GM21423 (cell line): ENCODE results near the gene TRPM2.

ENCODE experiments used
- ATAC-seq: cut with Tn5 transposase; IDR thresholded peaks from one replicate; pipeline ENCODE4 v1.9.1; 2021; ENCODE audit warnings: mild to moderate bottlenecking, moderate library complexity; ENCODE audit not compliant: unreplicated experiment

Gene TRPM2

DNA sequence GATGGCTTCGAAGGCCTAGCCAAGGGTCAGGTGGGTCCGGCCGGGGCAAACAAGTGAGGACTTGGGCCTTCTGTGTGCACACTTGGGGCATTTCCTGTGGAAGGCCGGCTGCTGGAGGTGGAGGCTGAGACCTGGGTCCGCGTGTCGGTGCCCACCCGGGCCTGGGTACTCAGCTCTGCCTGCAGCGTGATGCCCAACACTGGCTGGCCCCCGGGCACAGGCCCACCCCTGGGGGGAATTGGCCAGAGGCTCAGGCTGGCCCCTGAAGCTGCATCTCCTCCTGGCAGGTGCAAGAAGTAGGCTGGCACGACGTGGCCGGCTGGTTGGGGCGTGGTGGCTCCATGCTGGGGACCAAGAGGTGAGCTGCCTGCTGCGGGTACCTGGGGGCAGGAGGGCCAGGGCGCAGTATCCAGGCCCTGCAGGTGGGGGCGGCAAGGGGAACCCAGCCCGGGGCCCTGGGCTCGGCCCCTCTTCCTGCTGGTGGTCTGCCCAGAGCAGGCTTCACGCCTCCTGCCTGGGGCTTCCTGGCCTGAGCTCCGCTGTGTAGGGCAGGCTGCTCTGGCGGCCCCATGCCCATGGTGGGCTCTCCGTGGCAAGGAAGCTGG is 31.5 kb upstream of the TRPM2 start:
- no peak for ATAC-seq

DNA sequence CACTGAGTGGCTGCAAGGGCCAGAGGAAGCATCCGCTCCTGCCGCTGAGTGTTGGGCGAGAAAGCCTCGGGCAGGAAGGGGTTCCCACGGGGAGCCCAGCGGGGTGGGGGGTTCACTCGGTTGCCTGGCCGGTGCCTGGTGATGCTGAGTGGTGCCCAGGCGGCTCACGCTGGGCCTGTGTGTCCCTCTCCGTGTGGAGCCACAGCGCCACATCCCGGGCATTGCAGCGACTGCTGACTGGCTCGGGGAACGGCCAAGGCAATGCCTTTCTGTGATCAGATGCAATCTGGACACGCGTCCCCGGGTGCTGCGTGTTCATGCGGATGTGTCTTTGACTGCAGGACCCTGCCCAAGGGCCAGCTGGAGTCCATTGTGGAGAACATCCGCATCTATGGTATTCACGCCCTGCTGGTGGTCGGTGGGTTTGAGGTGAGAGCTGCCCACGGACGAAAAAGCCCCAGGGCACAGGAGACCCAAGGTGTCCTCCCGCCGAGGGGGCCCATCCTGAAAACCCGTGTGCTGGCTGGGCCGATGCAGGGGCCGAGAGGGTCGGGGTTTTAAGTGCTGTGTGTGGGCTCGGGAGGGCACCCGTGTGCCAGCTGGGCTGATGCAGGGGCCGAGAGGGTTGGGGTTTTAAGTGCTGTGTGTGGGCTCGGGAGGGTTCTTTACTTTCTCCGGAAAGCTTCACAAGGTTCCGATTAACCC is 30.6 kb upstream of the TRPM2 start:
- ATAC-seq, result no peak

- no peak for ATAC-seq
Observed at GRCh38 chr21:44323591-44323990, 29.8 kb upstream of the TRPM2 start.

GRCh38 chr21:44324106-44324853 is 29.1 kb upstream of the TRPM2 start:
- no peak for ATAC-seq

GRCh38 chr21:44324854-44325107 is 28.6 kb upstream of the TRPM2 start:
- no peak for ATAC-seq

- no peak for ATAC-seq
Observed at GRCh38 chr21:44325386-44326271, 27.8 kb upstream of the TRPM2 start.

DNA sequence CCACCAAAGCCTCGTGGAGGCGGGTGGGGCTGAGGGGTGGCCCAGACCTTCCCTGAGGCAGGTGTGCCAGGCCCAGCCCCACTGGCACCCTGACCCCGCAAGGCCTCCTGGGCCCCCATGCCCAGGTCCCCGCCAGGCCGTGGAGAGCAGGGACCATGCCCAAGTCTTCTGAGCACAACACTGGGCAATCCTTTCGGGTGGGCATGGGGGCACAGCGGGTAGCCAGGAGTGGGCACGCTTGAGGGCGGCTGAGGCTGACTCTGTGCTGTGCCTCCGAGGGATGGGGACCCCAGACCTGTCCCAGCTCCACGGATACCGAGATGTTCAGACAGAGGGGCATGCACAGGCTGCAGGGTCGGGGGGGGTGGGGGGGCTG is 27.2 kb upstream of the TRPM2 start:
- no peak for ATAC-seq

GRCh38 chr21:44326716-44327602 is 26.5 kb upstream of the TRPM2 start:
- no peak for ATAC-seq

DNA sequence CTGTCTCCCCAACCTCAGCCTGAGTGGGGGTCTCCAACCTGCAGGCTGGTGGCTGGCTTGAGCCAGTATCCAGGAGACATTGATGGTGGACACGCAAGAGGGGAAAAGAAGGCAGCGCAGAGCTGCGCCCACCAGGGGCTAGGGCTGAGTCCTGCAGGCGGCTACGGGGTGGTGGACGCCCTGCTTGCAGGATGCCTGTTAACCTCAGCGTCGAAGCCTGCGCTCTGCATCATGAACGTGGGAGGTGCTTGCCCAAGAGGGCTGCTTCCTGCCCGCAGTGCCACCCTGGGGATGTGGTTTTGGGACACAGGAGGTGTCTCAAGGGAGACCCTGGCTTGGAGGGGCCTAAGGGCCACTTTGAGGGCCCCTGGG is 25.8 kb upstream of the TRPM2 start:
- no peak for ATAC-seq

- no peak for ATAC-seq
Observed at GRCh38 chr21:44328242-44328895, 25.1 kb upstream of the TRPM2 start.

DNA sequence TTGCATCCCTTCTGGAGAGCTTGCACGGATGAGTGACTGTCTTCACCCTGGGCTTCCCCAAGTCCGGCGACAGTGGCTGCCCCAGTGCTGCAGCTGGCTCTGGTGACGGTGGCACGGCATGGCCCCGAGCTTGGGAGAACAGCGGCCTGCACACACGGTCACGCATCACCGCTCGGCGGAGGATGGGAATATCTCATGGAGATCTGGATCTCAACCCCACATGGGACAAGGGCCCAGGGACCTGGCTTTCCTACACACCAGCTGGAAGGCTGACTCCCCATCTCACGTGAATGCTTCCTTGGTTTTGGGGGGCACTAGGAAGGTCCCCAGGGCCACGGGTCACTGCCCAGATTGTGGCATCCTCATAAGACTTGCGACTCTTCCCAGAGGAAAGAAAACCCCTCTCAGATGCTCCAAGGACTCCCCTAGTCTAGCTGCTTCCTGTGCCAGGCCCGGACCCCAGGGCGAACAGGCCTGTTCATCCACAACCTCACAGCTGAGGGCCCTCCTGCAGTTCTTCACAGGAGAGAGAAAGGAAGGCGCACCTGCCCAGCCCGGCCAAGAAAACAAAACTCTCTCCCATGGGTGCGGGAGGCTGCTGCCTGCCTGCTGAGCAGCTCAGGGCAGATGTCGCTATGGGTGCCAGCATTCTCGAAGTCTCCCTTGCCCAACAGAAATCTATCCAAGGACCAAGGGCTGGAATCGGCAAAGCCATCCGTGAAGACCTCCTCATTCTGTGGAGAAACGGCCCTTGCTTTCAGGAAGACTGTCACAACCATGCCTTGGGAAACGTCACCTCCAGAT is 24.1 kb upstream of the TRPM2 start:
- no peak for ATAC-seq

DNA sequence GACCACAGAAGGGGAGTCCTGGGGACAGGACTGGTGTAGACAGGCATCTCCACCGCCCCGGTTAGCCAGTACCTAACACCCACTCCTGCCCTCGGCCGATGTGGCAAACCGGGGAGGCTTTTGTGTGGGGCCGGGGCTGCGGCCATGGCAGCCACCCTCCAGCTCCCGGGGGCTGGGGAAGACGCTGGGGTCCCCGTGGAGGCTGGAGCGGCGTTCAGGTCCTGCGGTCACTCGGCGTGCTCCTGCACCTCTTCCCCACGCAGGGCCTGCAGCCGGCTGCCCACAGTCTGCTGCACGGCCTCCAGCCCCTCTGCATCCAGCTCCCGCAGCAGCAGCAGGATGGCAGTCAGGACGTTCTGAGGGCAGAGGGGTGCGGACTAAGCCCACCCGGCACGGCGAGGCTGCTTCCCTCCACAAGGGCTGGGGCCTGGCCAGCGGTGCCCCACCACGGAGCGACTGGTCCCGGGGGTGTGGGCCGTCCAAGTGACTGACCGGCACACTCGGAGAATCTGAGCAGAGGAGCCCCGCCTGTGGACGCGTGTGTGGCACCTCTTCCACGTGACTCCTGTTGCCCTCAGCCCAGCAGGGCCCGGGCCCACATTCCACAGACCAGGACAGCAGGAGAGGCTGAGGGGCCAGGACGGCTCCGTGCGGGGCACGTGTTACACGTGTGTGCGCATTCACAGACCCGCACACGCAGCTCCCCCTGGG is 23.3 kb upstream of the TRPM2 start:
- ATAC-seq, result no peak

- no peak for ATAC-seq
Observed at GRCh38 chr21:44330698-44331097, 22.7 kb upstream of the TRPM2 start.

GRCh38 chr21:44331209-44331608 is 22.2 kb upstream of the TRPM2 start:
- no peak for ATAC-seq

DNA sequence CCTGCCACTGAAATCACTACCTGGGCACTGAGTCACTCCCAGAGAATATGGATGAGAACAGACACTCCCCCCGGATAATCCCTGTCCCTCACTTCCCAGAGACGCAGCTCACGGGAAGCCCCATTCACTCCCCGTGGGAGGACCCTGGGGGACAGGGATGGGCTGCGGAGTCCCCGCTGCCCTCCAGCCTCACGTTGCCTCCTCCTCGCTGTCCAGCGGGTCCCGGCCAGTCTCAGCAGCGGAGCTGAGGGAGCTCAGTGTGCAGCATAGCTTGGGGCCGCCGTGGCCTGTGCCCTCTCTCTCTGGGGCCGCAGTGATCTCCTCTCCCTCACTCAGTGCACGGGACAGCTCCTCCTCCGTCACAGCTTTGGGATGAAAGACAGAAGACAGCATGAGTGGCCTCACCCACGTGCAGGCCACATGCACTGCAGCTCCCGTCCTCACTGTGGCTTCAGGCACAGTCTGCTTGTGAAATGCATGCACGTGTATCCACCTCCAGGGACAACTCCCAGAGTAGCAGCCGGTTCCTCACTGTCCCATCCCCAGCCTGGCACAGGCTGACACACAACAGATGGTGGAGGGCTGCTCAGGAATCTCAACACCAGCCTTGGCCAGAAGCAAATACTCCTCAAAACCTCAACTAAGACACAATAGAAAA is 21.6 kb upstream of the TRPM2 start:
- no peak for ATAC-seq

- ATAC-seq, result no peak
Observed at GRCh38 chr21:44332383-44332782, 21.0 kb upstream of the TRPM2 start.

DNA sequence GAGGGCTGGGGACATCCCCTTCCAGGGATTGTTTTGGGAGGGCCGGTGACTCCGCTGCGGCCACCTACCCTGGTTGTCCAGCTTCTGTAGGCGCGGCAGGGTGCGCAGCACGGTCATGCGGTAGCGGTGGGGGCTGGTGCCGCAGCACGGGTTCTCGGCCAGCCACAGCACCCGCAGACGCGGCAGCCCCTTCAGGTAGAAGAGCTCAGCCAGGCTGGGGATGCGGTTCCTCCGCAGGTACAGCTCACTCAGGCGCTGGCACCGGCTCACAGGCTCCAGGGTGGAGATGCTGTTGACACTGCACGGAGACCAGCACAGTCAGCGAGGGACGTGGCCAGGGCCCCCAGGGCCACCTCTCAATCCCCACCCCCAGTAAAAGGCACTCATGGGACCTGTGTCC is 20.5 kb upstream of the TRPM2 start:
- ATAC-seq, result no peak
